GM19023 (cell line): ENCODE data around the gene PRR7.
"Not testable (repeated sequence)": the region's sequence is repeated elsewhere in the genome, so short reads cannot be mapped to it uniquely, and the experiment has no call there.

Source experiments
- ATAC-seq: cut with Tn5 transposase; IDR thresholded peaks from one replicate; pipeline ENCODE4 v1.9.1; 2021; ENCODE audit warnings: mild to moderate bottlenecking, moderate library complexity; ENCODE audit not compliant: unreplicated experiment

Gene PRR7

GRCh38 chr5:177483042-177483441, 36.4 kb downstream of the PRR7 start:
- no peak for ATAC-seq

GRCh38 chr5:177483994-177484901, 37.6 kb downstream of the PRR7 start:
- ATAC-seq = no peak

GRCh38 chr5:177484902-177485549, 38.4 kb downstream of the PRR7 start:
- ATAC-seq = no peak

GRCh38 chr5:177485753-177486152, 39.1 kb downstream of the PRR7 start:
- not testable (repeated sequence) for ATAC-seq

- ATAC-seq = no peak
Observed at GRCh38 chr5:177486256-177486655, 39.6 kb downstream of the PRR7 start.

GRCh38 chr5:177487144-177487543, 40.5 kb downstream of the PRR7 start:
- ATAC-seq = no peak

GRCh38 chr5:177487975-177488374, 41.4 kb downstream of the PRR7 start:
- no peak for ATAC-seq

GRCh38 chr5:177489119-177489716, 42.6 kb downstream of the PRR7 start:
- no peak for ATAC-seq

GRCh38 chr5:177490311-177490991, 43.8 kb downstream of the PRR7 start:
- no peak for ATAC-seq

GRCh38 chr5:177490992-177491391, 44.4 kb downstream of the PRR7 start:
- ATAC-seq = no peak

- ATAC-seq = no peak
Observed at GRCh38 chr5:177491429-177491945, 44.9 kb downstream of the PRR7 start.

- no peak for ATAC-seq
Observed at GRCh38 chr5:177491983-177492746, 45.6 kb downstream of the PRR7 start.

- ATAC-seq = no peak
Observed at GRCh38 chr5:177492841-177493240, 46.2 kb downstream of the PRR7 start.

- no peak for ATAC-seq
Observed at GRCh38 chr5:177493795-177494345, 47.3 kb downstream of the PRR7 start.

GRCh38 chr5:177494346-177495195, 48.0 kb downstream of the PRR7 start:
- ATAC-seq = no peak

GRCh38 chr5:177495243-177496060, 48.8 kb downstream of the PRR7 start:
- ATAC-seq = no peak

GRCh38 chr5:177496070-177496726, 49.6 kb downstream of the PRR7 start:
- ATAC-seq = no peak
